Neuron (in vitro differentiated cells): Measurements from ENCODE around the gene SULT1C3.

Experiments
- H2AFZ ChIP-seq: one replicate; pipeline ENCODE4 v1.6.1; 2013; ENCODE audit warnings: low read depth, mild to moderate bottlenecking, inconsistent platforms, low read length, moderate library complexity
- H3K27me3 ChIP-seq: one replicate; pipeline ENCODE4 v1.6.1; 2013; ENCODE audit warnings: low read length; ENCODE audit not compliant: insufficient read depth
- H3K36me3 ChIP-seq: one replicate; pipeline ENCODE4 v1.6.1; 2013; ENCODE audit warnings: low read length; ENCODE audit not compliant: insufficient read depth
- H3K4me1 ChIP-seq: one replicate; pipeline ENCODE4 v1.6.1; 2013; ENCODE audit warnings: low read length; ENCODE audit not compliant: insufficient read depth
- H3K4me3 ChIP-seq: 2 replicates; pipeline ENCODE4 v1.5.1; 2013; ENCODE audit warnings: mild to moderate bottlenecking, low read length, moderate library complexity
- H3K9me3 ChIP-seq: one replicate; pipeline ENCODE4 v1.6.1; 2013; ENCODE audit warnings: low read length

Gene SULT1C3

DNA sequence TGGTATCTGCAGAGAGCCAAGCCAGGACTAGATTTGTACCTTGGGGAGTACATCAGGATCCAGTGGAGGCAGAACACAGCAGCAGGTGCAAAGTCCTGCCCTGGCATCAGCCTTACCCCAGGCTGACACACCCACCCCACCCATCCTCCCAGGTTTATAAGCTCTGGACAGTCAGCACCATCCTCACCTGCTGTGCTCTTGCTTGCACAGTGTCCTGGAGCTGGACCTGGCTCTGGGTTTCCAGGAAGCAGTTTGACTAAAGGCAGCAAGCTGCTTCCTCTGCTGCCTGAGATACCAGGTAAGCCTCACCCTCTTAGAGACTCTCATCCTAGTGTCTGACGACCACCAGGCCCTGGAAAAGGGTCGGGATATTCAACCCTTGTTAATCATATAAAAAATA, at the start of gene SULT1C3:
TSS of gene SULT1C3 (plus strand) at position 183 of the 400 bp plus-strand sequence. CDS start 7,227 bp downstream, outside the sequence.
- Histone ChIP-seq H3K27me3 (no peaks in the 10 kb centered on the region), H3K4me1 (no peaks in the 10 kb centered on the region), H3K36me3 (no peaks in the 10 kb centered on the region), H3K9me3 (no peaks in the 10 kb centered on the region), H3K4me3 (no peak within 1 kb of the TSS), H2AFZ (no peak within 1 kb of the TSS)

DNA sequence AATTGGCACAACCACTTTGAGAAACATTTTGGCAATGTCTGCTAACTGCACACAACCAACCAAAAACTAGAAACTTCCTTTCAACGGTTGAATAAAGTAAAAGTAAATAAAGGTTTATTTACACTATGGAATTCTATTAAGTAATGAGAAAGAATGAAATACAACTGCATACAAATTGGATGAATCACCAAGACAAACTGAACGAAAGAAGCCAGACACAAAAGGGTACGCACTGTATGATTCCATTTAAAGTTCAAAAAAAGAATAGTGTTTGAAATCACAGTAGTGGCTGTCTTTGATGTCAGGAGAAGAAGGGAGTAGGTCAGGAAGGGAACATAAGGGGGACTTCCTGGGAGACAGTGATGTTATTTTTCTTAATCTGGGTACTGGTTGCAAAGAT, 46.5 kb upstream of the SULT1C3 start:
- H3K9me3 ChIP-seq: no peaks in the 10 kb centered on the region
- no peak overlapping the region for H3K4me3 ChIP-seq
- H2AFZ ChIP-seq: no peak overlapping the region
- no peaks in the 10 kb centered on the region for H3K36me3 ChIP-seq
- no peaks in the 10 kb centered on the region for H3K27me3 ChIP-seq
- peaks cover 2% of the 10 kb centered on the region for H3K4me1 ChIP-seq

DNA sequence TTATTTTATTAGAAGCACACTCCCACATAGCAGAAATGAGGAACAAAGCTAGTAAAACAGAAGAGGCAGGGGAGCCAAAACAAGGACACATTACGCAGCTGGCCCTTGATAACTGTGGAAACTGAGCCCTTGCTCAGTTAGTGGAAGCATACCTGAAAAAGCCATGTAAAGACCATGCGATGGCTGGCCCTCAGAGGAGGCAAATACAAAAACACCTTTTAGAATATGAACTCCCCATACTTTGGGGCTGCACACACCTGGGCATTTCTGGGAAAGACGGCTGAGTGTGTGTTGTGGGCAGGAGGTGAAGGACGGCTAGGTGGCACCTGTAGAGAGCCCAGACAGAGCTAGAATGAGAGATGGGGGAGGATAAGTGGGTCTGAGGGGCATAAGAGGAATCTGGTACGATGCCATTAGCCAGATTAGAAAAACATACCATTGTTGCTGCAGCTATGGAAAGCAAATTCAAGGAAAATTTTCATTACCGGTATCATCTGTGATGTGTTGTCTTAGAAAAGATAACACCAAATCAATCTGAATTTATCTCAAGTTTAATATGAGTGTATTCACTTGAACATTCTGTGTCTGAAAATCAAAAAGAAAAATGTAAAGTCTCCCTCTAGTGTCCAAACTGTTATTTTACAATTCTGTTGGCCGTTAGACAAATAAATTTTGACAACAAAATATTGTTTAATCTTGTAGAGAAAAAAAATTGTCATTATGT, 45.2 kb upstream of the SULT1C3 start:
- no peaks in the 10 kb centered on the region for H3K9me3 ChIP-seq
- no peak overlapping the region for H2AFZ ChIP-seq
- no peaks in the 10 kb centered on the region for H3K27me3 ChIP-seq
- H3K36me3 ChIP-seq: no peaks in the 10 kb centered on the region
- H3K4me3 ChIP-seq: no peak overlapping the region
- peaks cover 2% of the 10 kb centered on the region for H3K4me1 ChIP-seq

DNA sequence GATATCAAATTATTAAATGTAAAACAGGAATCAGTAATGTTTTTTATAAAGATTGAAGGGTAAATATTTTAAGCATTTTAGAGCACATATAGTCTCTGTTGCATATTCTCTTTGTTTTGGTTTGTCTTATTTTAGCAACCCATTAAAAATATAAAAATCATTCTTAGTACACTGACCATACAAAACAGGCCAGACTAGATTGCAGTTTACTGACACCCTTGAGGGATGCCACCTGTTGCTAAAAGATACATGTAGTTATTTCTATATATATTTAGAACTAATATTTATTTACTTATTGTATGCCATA, 44.7 kb upstream of the SULT1C3 start:
- H3K27me3 ChIP-seq: no peaks in the 10 kb centered on the region
- no peaks in the 10 kb centered on the region for H3K36me3 ChIP-seq
- H3K4me1 ChIP-seq: peaks cover 2% of the 10 kb centered on the region
- H2AFZ ChIP-seq: no peak overlapping the region
- no peak overlapping the region for H3K4me3 ChIP-seq
- no peaks in the 10 kb centered on the region for H3K9me3 ChIP-seq

DNA sequence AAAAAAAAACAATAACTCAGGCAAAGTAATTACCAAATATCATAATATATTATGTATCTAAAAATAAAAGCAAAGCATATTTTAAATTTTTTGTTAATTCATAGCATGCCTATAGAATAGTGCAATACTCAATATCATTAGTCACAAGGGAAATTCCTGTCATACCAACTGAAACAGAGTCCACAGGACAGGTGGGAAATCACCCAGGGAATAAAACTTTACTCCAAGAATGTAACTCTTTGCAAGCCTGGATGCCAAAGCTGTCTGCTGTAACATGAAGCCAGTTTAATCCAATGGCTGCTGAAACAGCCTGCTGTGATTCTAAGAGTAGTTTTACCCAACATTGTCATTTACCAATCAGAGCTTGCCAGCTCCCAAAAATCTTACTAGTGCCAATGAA, 40.0 kb upstream of the SULT1C3 start:
- H3K4me1 ChIP-seq: no peaks in the 10 kb centered on the region
- H3K36me3 ChIP-seq: no peaks in the 10 kb centered on the region
- no peaks in the 10 kb centered on the region for H3K27me3 ChIP-seq
- peaks cover 3% of the 10 kb centered on the region for H3K9me3 ChIP-seq
- H3K4me3 ChIP-seq: no peak overlapping the region
- no peak overlapping the region for H2AFZ ChIP-seq

DNA sequence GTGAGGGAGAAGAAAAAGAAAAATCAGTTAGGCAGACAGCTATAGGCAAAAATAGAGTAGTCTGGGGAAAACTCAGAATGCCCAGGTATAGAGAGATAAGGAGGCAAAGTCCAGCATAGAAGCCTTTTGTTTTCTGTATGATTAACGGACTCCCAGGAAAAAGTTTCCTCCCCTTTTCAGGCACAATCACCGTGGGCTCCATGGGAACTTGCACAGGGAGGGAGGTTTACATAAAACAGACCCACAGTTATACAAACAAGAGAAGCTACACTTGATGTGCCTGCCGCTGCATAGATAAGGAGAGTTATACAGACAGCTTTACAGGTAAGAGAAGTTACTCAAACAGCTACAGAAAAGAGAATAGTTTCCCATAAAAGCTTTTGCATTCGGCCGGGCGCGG, 39.2 kb upstream of the SULT1C3 start:
- Histone ChIP-seq H3K4me3 (no peak overlapping the region), H3K9me3 (peaks cover 3% of the 10 kb centered on the region), H3K4me1 (no peaks in the 10 kb centered on the region), H2AFZ (no peak overlapping the region), H3K27me3 (no peaks in the 10 kb centered on the region), H3K36me3 (no peaks in the 10 kb centered on the region)

DNA sequence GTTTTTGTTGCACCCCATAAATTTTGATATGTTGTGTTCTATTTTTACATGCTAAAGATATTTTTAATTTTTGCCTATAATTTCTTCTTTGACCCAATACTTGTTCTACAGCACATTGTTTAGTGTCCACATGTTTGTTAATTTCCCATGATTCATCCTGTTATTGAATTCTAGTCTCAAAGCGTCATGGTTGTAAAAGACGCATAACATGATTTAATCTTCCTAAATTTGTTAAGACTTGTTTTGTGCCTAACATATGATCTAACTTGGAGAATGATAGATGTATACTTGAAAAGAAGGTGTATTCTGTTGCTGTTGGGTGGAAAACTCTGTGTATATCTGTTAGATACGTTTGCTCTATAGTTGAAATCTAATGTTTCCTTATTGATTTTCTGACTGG, 27.1 kb upstream of the SULT1C3 start:
- H3K4me1 ChIP-seq: no peaks in the 10 kb centered on the region
- H3K36me3 ChIP-seq: no peaks in the 10 kb centered on the region
- no peak overlapping the region for H3K4me3 ChIP-seq
- H2AFZ ChIP-seq: no peak overlapping the region
- H3K27me3 ChIP-seq: no peaks in the 10 kb centered on the region
- H3K9me3 ChIP-seq: no peaks in the 10 kb centered on the region

DNA sequence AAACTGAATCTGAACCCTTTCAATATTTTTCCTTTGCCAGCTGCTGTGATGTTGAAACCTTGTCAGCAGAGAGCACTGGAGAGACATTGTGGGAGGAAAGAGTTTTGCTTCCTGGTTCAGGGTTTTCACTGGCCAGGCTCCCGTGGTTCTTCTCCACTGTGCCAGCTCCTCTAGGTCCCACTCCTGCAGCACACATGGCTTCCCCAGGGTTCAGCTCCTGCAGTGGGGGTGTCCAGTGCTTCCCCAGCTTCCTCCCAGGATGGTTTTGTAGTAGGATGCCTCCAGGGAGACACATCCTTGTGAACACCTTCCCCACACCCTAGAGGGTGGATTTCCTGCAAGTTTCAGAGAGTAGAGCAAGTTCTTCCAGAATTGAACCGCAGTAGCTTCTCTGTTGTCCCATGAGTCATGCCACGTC, 24.0 kb upstream of the SULT1C3 start:
- Histone ChIP-seq H3K9me3 (no peaks in the 10 kb centered on the region), H3K36me3 (no peaks in the 10 kb centered on the region), H3K4me1 (no peaks in the 10 kb centered on the region), H3K4me3 (no peak overlapping the region), H3K27me3 (no peaks in the 10 kb centered on the region), H2AFZ (no peak overlapping the region)

DNA sequence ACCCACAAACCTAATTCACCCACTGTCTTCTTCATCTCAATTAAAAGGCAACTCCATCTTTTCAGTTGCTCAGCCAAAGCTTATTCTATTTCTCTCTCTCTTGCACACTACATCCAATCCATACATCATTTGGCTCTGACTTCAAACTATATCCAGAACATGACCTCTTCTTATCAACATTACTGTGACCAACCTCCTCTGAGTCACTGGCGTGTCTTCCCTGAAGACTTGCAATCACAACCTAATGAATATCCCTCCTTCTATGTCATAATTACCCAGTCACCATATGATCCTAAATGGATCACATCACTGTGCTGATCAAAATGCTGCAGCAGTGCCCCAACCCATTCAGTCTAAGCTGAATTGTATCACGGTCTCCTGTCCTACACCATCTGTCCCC, 22.6 kb upstream of the SULT1C3 start:
- no peaks in the 10 kb centered on the region for H3K9me3 ChIP-seq
- no peak overlapping the region for H2AFZ ChIP-seq
- H3K36me3 ChIP-seq: no peaks in the 10 kb centered on the region
- H3K4me1 ChIP-seq: no peaks in the 10 kb centered on the region
- H3K4me3 ChIP-seq: no peak overlapping the region
- no peaks in the 10 kb centered on the region for H3K27me3 ChIP-seq

DNA sequence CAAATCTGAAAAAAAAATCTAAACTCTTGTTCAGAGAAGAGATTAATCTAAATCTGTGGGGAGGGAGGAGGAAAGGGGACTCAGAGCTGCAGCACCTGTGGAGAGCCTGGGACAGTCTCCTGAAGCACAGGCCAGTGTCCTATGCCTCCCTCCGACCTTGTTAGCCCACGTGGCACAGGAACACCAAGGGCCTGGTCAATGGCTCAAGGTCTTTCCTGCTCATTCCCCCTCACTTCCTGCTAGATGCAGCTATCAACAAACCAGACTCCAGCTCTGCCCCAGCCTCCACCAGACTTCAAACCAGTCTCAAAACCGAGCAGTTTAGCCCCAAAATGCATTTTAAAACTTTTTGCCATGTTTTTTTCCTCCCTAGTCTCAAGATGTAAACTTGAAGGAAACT, 20.1 kb upstream of the SULT1C3 start:
- Histone ChIP-seq H3K27me3 (no peaks in the 10 kb centered on the region), H3K4me1 (no peaks in the 10 kb centered on the region), H3K36me3 (no peaks in the 10 kb centered on the region), H2AFZ (no peak overlapping the region), H3K9me3 (peaks cover 5% of the 10 kb centered on the region), H3K4me3 (no peak overlapping the region)

DNA sequence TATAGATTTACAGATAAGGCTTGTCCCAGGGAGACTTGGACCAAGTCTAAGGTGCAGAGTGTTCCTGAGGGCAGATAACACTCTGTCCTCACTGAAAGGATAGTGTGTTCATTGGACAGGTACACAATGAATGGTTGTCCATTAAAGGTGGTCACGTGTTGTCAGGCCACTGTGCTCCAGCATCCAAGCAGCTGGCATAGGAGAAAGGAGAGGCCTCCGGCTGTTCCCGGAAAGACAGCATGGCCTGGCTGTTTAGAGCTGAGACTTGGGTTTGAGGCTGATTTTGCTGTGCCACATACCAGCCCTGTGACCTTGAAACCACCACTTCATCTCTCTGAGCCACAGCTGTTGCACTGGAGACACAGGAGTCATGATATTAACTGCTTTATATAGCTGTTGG, 19.6 kb upstream of the SULT1C3 start:
- Histone ChIP-seq H3K27me3 (no peaks in the 10 kb centered on the region), H2AFZ (no peak overlapping the region), H3K9me3 (peaks cover 5% of the 10 kb centered on the region)

DNA sequence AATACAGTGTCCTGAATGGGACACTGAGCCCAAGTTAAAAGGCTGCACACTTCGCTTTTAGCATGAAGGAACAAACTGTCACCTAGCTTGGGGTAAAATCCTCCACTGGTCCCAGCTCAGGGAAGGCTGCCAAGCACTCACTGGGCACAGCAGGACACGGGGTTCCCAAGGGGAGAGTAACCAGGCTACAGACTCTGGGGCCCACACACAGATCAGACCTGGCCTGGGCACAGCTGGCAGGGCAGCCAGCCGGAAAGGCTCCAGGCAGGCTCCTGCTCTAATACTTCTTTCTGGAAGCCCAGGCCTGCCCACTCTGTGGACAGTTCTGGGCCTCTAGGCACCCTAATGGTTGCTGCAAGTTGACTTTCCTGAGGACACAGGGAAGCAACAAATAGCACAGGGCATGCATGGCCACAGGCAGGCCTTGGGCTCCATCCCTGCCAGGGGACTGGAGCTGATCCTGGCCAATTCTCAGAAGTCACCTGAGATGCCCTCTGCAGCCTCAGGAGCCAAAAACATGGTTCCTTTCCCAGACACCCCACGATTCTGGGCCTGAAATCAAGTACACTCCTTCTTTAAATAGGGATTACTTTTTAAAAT, 18.7 kb upstream of the SULT1C3 start:
- Histone ChIP-seq H3K27me3 (no peaks in the 10 kb centered on the region), H3K4me3 (no peak overlapping the region), H3K36me3 (no peaks in the 10 kb centered on the region), H2AFZ (no peak overlapping the region), H3K4me1 (no peaks in the 10 kb centered on the region), H3K9me3 (peaks cover 5% of the 10 kb centered on the region)

More for the DNA sequence above, 19.6 kb upstream of the SULT1C3 start:
- Histone ChIP-seq H3K36me3 (no peaks in the 10 kb centered on the region), H3K4me1 (no peaks in the 10 kb centered on the region), H3K4me3 (no peak overlapping the region)

DNA sequence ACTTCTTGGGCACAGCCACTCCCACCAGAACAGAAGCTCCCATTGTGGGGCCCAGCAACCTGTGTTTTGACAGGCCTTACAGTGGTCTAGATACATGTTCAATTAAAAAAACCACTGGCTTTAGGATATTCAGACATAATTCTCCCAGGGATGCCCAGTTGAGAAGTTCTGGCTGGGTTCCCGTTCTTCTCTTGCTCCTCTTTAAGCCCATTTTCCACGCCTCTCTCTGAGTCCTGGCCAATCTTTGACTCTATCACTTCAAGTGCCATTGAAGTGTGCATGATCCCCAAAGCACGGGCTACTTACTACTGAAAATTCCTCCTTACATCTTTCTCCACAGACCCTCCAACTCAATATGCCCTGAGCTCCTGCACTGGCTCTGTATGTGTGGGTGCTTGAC, 17.5 kb upstream of the SULT1C3 start:
- peaks cover 5% of the 10 kb centered on the region for H3K9me3 ChIP-seq
- no peaks in the 10 kb centered on the region for H3K4me1 ChIP-seq
- H3K27me3 ChIP-seq: no peaks in the 10 kb centered on the region
- H2AFZ ChIP-seq: no peak overlapping the region
- H3K4me3 ChIP-seq: no peak overlapping the region
- H3K36me3 ChIP-seq: no peaks in the 10 kb centered on the region

DNA sequence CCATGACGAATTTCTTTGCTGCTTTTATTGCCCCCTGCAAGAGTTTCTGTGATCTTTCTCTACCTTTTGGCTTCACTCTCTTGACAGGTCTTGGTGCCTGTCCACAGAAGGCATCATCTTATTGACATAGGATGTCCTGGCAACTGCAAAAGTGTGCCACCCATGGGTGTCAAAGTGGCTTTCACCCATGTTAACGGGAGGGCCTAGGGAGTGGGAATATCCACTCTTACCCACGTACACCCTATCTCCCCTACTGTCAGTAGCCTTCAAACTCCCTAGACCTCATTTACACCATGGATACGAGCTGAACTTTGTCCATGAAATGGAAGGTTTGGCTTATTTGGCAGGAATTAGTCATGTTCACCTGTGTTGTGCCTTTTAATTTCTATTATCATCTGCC, 16.2 kb upstream of the SULT1C3 start:
- no peak overlapping the region for H3K4me3 ChIP-seq
- H3K27me3 ChIP-seq: no peaks in the 10 kb centered on the region
- H3K4me1 ChIP-seq: no peaks in the 10 kb centered on the region
- H3K9me3 ChIP-seq: peaks cover 5% of the 10 kb centered on the region
- no peaks in the 10 kb centered on the region for H3K36me3 ChIP-seq
- no peak overlapping the region for H2AFZ ChIP-seq
